Bronchial epithelial cell (primary cell): ENCODE results near the gene NECAP2. TPM values are rescaled to one million over a fixed set of nuclear protein-coding genes. Genes with fewer than 3 reads are reported as not detected.
"Not testable (repeated sequence)": the region's sequence is repeated elsewhere in the genome, so short reads cannot be mapped to it uniquely, and the experiment has no call there.

ENCODE experiments used
- DNase-seq: peaks from one replicate; pipeline ENCODE4 v3.0.0-alpha.2; 2010; ENCODE audit warnings: low read depth
- FAIRE-seq: peaks from 2 replicates; lab custom pipeline; 2011; peaks lifted over from hg19 to GRCh38; lab: Jason Lieb, UNC
- H3K27me3 ChIP-seq: 2 replicates; pipeline ENCODE4 v1.5.1; 2011; ENCODE audit warnings: low read length; ENCODE audit not compliant: control insufficient read depth, insufficient read depth
- H3K36me3 ChIP-seq: 2 replicates; pipeline ENCODE4 v1.5.1; 2011; ENCODE audit warnings: low read length; ENCODE audit not compliant: control insufficient read depth, insufficient read depth
- H3K4me3 ChIP-seq: 2 replicates; pipeline ENCODE4 v1.5.1; 2011; ENCODE audit warnings: mild to moderate bottlenecking, low read depth, low read length, control low read depth
- CTCF ChIP-seq: IDR thresholded peaks from 2 replicates; pipeline ENCODE4 v1.5.1; 2011; ENCODE audit warnings: mild to moderate bottlenecking, moderate library complexity, low read length, control low read depth, inconsistent platforms; ENCODE audit not compliant: insufficient read depth, severe bottlenecking
- total RNA-seq: library from RNA; depleted of rRNA; stranded (reverse); fragments of >200 nt; gene quantifications from 2 replicates; pipeline ENCODE4 v1.2.1, GENCODE V29; 2014

Gene NECAP2
- total RNA-seq, 1 donor from 2014 or later = 87.7 TPM

GRCh38 chr1:16447641-16448040 is 7.1 kb downstream of the NECAP2 start:
- Histone ChIP-seq H3K4me3 (no peak overlapping the region), H3K27me3 (no peaks in the 10 kb centered on the region), H3K36me3 (peaks cover 49% of the 10 kb centered on the region)
- no peak for TF ChIP-seq CTCF
- FAIRE-seq (no peak), DNase-seq (no peak)

- FAIRE-seq (no peak), DNase-seq (no peak)
- Histone ChIP-seq H3K4me3 (no peak overlapping the region), H3K36me3 (peaks cover 42% of the 10 kb centered on the region), H3K27me3 (no peaks in the 10 kb centered on the region)
- TF ChIP-seq CTCF = no peak
Observed at GRCh38 chr1:16449065-16449464, 8.5 kb downstream of the NECAP2 start.

- Histone ChIP-seq H3K4me3 (no peak overlapping the region), H3K36me3 (peaks cover 38% of the 10 kb centered on the region), H3K27me3 (no peaks in the 10 kb centered on the region)
- TF ChIP-seq CTCF = no peak
- no peak for FAIRE-seq
- no peak for DNase-seq
Observed at GRCh38 chr1:16449666-16450065, 9.1 kb downstream of the NECAP2 start.

GRCh38 chr1:16450863-16451481 is 10.4 kb downstream of the NECAP2 start:
- FAIRE-seq = no peak
- H3K36me3 ChIP-seq = peaks cover 33% of the 10 kb centered on the region

GRCh38 chr1:16451841-16452528 is 11.5 kb downstream of the NECAP2 start:
- TF ChIP-seq CTCF = no peak
- Histone ChIP-seq H3K4me3 (no peak overlapping the region), H3K36me3 (peaks cover 36% of the 10 kb centered on the region), H3K27me3 (no peaks in the 10 kb centered on the region)
- no peak for FAIRE-seq
- DNase-seq = no peak

More at GRCh38 chr1:16450863-16451481, 10.4 kb downstream of the NECAP2 start:
- no peak for TF ChIP-seq CTCF
- DNase-seq = no peak
- H3K27me3 ChIP-seq = no peaks in the 10 kb centered on the region
- H3K4me3 ChIP-seq = no peak overlapping the region

GRCh38 chr1:16454909-16455308 is 14.4 kb downstream of the NECAP2 start:
- peaks cover 26% of the 10 kb centered on the region for H3K36me3 ChIP-seq
- H3K4me3 ChIP-seq, FAIRE-seq, DNase-seq, H3K27me3 ChIP-seq: not testable (repeated sequence)

- FAIRE-seq = not testable (repeated sequence)
Observed at GRCh38 chr1:16456151-16456550, 15.6 kb downstream of the NECAP2 start.

More at GRCh38 chr1:16456151-16456550, 15.6 kb downstream of the NECAP2 start:
- H3K36me3 ChIP-seq = peaks cover 25% of the 10 kb centered on the region
- not testable (repeated sequence) for H3K4me3 ChIP-seq, H3K27me3 ChIP-seq, DNase-seq
